HEK293 (cell line): ENCODE measurements around the gene ACP7.

Experiments used
- CTCF ChIA-PET: fragments of 350-600 bp; formaldehyde crosslinking; extraction: SDS; loops from one replicate; lab custom pipeline; 2021; ENCODE audit warnings: antibody characterized with exemption; lab: Yijun Ruan, JAX
- POLR2A ChIA-PET: fragments of 300-600 bp; formaldehyde crosslinking; extraction: SDS; loops from one replicate; lab custom pipeline; 2020; ENCODE audit warnings: antibody characterized with exemption, inconsistent platforms; lab: Yijun Ruan, JAX
- H3K27ac ChIP-seq: fragments of 200-500 bp; sonication (Bioruptor generic); 2 replicates; pipeline ENCODE4 v1.5.1; 2014; ENCODE audit warnings: low read depth, low read length, control low read depth, inconsistent platforms; ENCODE audit errors: extremely low read depth
- H3K36me3 ChIP-seq, 2 experiments: fragments of 200-500 bp in 1 of 2; sonication (Bioruptor generic) in 1 of 2; 1 replicate in 1 of 2; 2 replicates in 1 of 2; pipeline ENCODE4 v1.5.1; 2014 to 2017; ENCODE audit warnings: inconsistent platforms in 2 of 2, low read length in 2 of 2; ENCODE audit not compliant: control insufficient read depth in 2 of 2, insufficient read depth in 1 of 2
- H3K4me1 ChIP-seq: fragments of 200-500 bp; sonication (Bioruptor generic); 2 replicates; pipeline ENCODE4 v1.5.1; 2014; ENCODE audit warnings: mild to moderate bottlenecking, low read length, inconsistent platforms; ENCODE audit not compliant: control insufficient read depth, insufficient read depth
- H3K4me3 ChIP-seq: 2 replicates; pipeline ENCODE4 v1.5.1; 2011; ENCODE audit warnings: low read depth, mild to moderate bottlenecking, control low read depth, low read length, moderate library complexity
- H3K9me3 ChIP-seq: fragments of 200-500 bp; sonication (Bioruptor generic); 2 replicates; pipeline ENCODE4 v1.5.1; 2014; ENCODE audit warnings: low read depth, low read length, inconsistent platforms; ENCODE audit not compliant: control insufficient read depth, insufficient read depth
- EGR2 ChIP-seq: fragments of 450-650 bp; formaldehyde crosslinking; IDR thresholded peaks from 2 replicates; pipeline ENCODE4 v1.5.1; 2016; ENCODE audit warnings: low read depth, missing biosample characterization, missing genetic modification characterization
- GLIS1 ChIP-seq: fragments of 450-650 bp; formaldehyde crosslinking; IDR thresholded peaks from 2 replicates; pipeline ENCODE4 v1.5.1; 2016; ENCODE audit warnings: missing biosample characterization, missing genetic modification characterization
- GLIS2 ChIP-seq: fragments of 450-650 bp; formaldehyde crosslinking; IDR thresholded peaks from 2 replicates; pipeline ENCODE4 v1.5.1; 2016; ENCODE audit warnings: missing biosample characterization, missing genetic modification characterization
- KLF1 ChIP-seq: fragments of 450-650 bp; formaldehyde crosslinking; IDR thresholded peaks from 2 replicates; pipeline ENCODE4 v1.5.1; 2016; ENCODE audit warnings: missing biosample characterization, missing genetic modification characterization
- KLF7 ChIP-seq: fragments of 450-650 bp; formaldehyde crosslinking; IDR thresholded peaks from 2 replicates; pipeline ENCODE4 v1.5.1; 2016; ENCODE audit warnings: missing biosample characterization, missing genetic modification characterization, borderline replicate concordance
- OSR2 ChIP-seq: fragments of 450-650 bp; formaldehyde crosslinking; IDR thresholded peaks from 2 replicates; pipeline ENCODE4 v1.5.1; 2016; ENCODE audit warnings: missing biosample characterization, missing genetic modification characterization
- PRDM2 ChIP-seq: fragments of 450-650 bp; formaldehyde crosslinking; IDR thresholded peaks from 2 replicates; pipeline ENCODE4 v1.5.1; 2016; ENCODE audit warnings: missing biosample characterization, missing genetic modification characterization, borderline replicate concordance
- PRDM6 ChIP-seq: fragments of 450-650 bp; formaldehyde crosslinking; IDR thresholded peaks from 2 replicates; pipeline ENCODE4 v1.5.1; 2017; ENCODE audit warnings: missing biosample characterization, missing genetic modification characterization
- SCRT2 ChIP-seq: fragments of 450-650 bp; formaldehyde crosslinking; IDR thresholded peaks from 2 replicates; pipeline ENCODE4 v1.5.1; 2016; ENCODE audit warnings: missing biosample characterization, missing genetic modification characterization
- ZFP3 ChIP-seq: fragments of 450-650 bp; formaldehyde crosslinking; IDR thresholded peaks from 2 replicates; pipeline ENCODE4 v1.5.1; 2016; ENCODE audit warnings: low read depth, missing biosample characterization, missing genetic modification characterization
- ZNF155 ChIP-seq: fragments of 450-650 bp; formaldehyde crosslinking; IDR thresholded peaks from 2 replicates; pipeline ENCODE4 v1.5.1; 2016; ENCODE audit warnings: missing biosample characterization, missing genetic modification characterization
- ZNF18 ChIP-seq: fragments of 450-650 bp; formaldehyde crosslinking; IDR thresholded peaks from 2 replicates; pipeline ENCODE4 v1.5.1; 2016; ENCODE audit warnings: missing biosample characterization, missing genetic modification characterization
- ZNF214 ChIP-seq: fragments of 450-650 bp; formaldehyde crosslinking; IDR thresholded peaks from 2 replicates; pipeline ENCODE4 v1.5.1; 2017; ENCODE audit warnings: missing biosample characterization, mild to moderate bottlenecking, missing genetic modification characterization, borderline replicate concordance
- ZNF391 ChIP-seq: fragments of 450-650 bp; formaldehyde crosslinking; IDR thresholded peaks from 2 replicates; pipeline ENCODE4 v1.5.1; 2016; ENCODE audit warnings: low read depth, missing biosample characterization, missing genetic modification characterization, borderline replicate concordance
- ZNF394 ChIP-seq: fragments of 450-650 bp; formaldehyde crosslinking; IDR thresholded peaks from 2 replicates; pipeline ENCODE4 v1.5.1; 2016; ENCODE audit warnings: missing biosample characterization, missing genetic modification characterization, mild to moderate bottlenecking, moderate library complexity, borderline replicate concordance
- ZNF585B ChIP-seq: fragments of 450-650 bp; formaldehyde crosslinking; IDR thresholded peaks from 2 replicates; pipeline ENCODE4 v1.5.1; 2016; ENCODE audit warnings: missing biosample characterization, missing genetic modification characterization
- ZNF621 ChIP-seq: fragments of 450-650 bp; formaldehyde crosslinking; IDR thresholded peaks from 2 replicates; pipeline ENCODE4 v1.5.1; 2017; ENCODE audit warnings: missing biosample characterization, missing genetic modification characterization
- ZNF664 ChIP-seq: fragments of 450-650 bp; formaldehyde crosslinking; IDR thresholded peaks from 2 replicates; pipeline ENCODE4 v1.5.1; 2016; ENCODE audit warnings: missing biosample characterization, missing genetic modification characterization
- ZNF670 ChIP-seq: fragments of 450-650 bp; formaldehyde crosslinking; IDR thresholded peaks from 2 replicates; pipeline ENCODE4 v1.5.1; 2016; ENCODE audit warnings: missing biosample characterization, missing genetic modification characterization, low read depth
- ZNF692 ChIP-seq: fragments of 450-650 bp; formaldehyde crosslinking; IDR thresholded peaks from 2 replicates; pipeline ENCODE4 v1.5.1; 2016; ENCODE audit warnings: missing biosample characterization, missing genetic modification characterization
- ZNF768 ChIP-seq: fragments of 450-650 bp; formaldehyde crosslinking; IDR thresholded peaks from 2 replicates; pipeline ENCODE4 v1.5.1; 2018; ENCODE audit warnings: missing biosample characterization, mild to moderate bottlenecking, missing genetic modification characterization
- ZNF776 ChIP-seq: fragments of 450-650 bp; formaldehyde crosslinking; IDR thresholded peaks from 2 replicates; pipeline ENCODE4 v1.5.0; 2017; ENCODE audit warnings: missing biosample characterization, missing genetic modification characterization, borderline replicate concordance
- ZNF792 ChIP-seq: fragments of 450-650 bp; formaldehyde crosslinking; IDR thresholded peaks from 2 replicates; pipeline ENCODE4 v1.5.1; 2016; ENCODE audit warnings: missing biosample characterization, missing genetic modification characterization
- ZSCAN18 ChIP-seq: fragments of 450-650 bp; formaldehyde crosslinking; IDR thresholded peaks from 2 replicates; pipeline ENCODE4 v1.5.1; 2016; ENCODE audit warnings: missing biosample characterization, missing genetic modification characterization

ACP7 gene

GRCh38 chr19:39130337-39131254 is 46.4 kb downstream of the ACP7 start:
- no peak overlapping the region for H3K4me3 ChIP-seq
- ChIA-PET POLR2A (no interaction called here), CTCF (interaction anchor here (1.3 to 1.4 kb wide), 2 partner anchors 8 to 57 kb away, joined by 4 to 7 read pairs; no protein-coding TSS in a partner anchor)
- H3K9me3 ChIP-seq, result no peaks in the 10 kb centered on the region
- peaks cover 46% of the 10 kb centered on the region for H3K4me1 ChIP-seq
- no peaks in the 10 kb centered on the region; a peak in 2 of 3 replicates for H3K36me3 ChIP-seq
- no peak overlapping the region for H3K27ac ChIP-seq
- TF ChIP-seq OSR2 (tag by site-specific recombination), result no peak
- no peak for TF ChIP-seq ZNF621 (tag by site-specific recombination)
- TF ChIP-seq ZSCAN18 (tag by site-specific recombination), result no peak
- TF ChIP-seq ZFP3 (tag by site-specific recombination), result no peak
- peak; percentile 98 for TF ChIP-seq GLIS1
- TF ChIP-seq ZNF776 (tag by site-specific recombination), result no peak
- TF ChIP-seq ZNF394, result no peak
- TF ChIP-seq ZNF792 (tag by site-specific recombination), result no peak
- TF ChIP-seq ZNF214 (tag by site-specific recombination), result no peak
- no peak for TF ChIP-seq KLF7
- TF ChIP-seq PRDM2, result no peak
- TF ChIP-seq ZNF664 (tag by site-specific recombination), result no peak
- no peak for TF ChIP-seq ZNF18 (tag by site-specific recombination)
- TF ChIP-seq ZNF768, result peak; percentile 99; the same call in 1 of the 2 replicates
- TF ChIP-seq PRDM6 (tag by site-specific recombination), result no peak
- TF ChIP-seq EGR2 (tag by site-specific recombination), result peak; percentile 19; the same call in 1 of the 2 replicates
- TF ChIP-seq ZNF391 (tag by site-specific recombination), result no peak
- TF ChIP-seq SCRT2 (tag by site-specific recombination), result peak; percentile 62
- TF ChIP-seq ZNF692 (tag by site-specific recombination), result 0 out of 2 replicates have a peak, but pooled peaks have one; percentile 16
- TF ChIP-seq ZNF155 (tag by site-specific recombination), result no peak
- no peak; the same call in 1 of the 2 replicates for TF ChIP-seq KLF1
- peak; percentile 64 for TF ChIP-seq GLIS2 (tag by site-specific recombination)
- no peak for TF ChIP-seq ZNF585B
- no peak for TF ChIP-seq ZNF670 (tag by site-specific recombination)
